CD4-positive, alpha-beta T cell (primary cell): Measurements from ENCODE around the gene CEP57L1. TPM values are rescaled to one million over a fixed set of nuclear protein-coding genes. Genes with fewer than 3 reads are reported as not detected.

Experiments used
- ATAC-seq: fragments of 200-7000 bp; cut with Tn5 transposase; one replicate; pipeline ENCODE4 v1.10.0; 2022; ENCODE audit warnings: mild to moderate bottlenecking; ENCODE audit not compliant: poor library complexity
- CTCF ChIA-PET: fragments of 350-600 bp; sonication (Branson Sonifier 250); formaldehyde crosslinking; loops from one replicate; lab custom pipeline; 2021; ENCODE audit warnings: antibody characterized with exemption, inconsistent platforms; lab: Charles Lee
- POLR2A ChIA-PET: fragments of 350-600 bp; sonication (Branson Sonifier 250); formaldehyde crosslinking; loops from one replicate; lab custom pipeline; 2021; ENCODE audit warnings: antibody characterized with exemption, inconsistent platforms; lab: Charles Lee
- DNase-seq, 14 experiments: peaks; one replicate each; pipeline ENCODE4 v3.0.0-alpha.2; 2013 to 2020; ENCODE audit warnings: mixed read lengths in 2 of 14
- H3K27ac ChIP-seq, 2 donors: one replicate each; pipeline versions ENCODE4 v1.5.1 to v1.7.0; 2013; ENCODE audit warnings: low read length in 2 of 2, low read depth in 1 of 2, mild to moderate bottlenecking in 1 of 2
- H3K27me3 ChIP-seq, 2 experiments: 1 replicate in 1 of 2; 2 replicates in 1 of 2; pipeline versions ENCODE4 v1.6.1 to v1.7.0; 2013; ENCODE audit warnings: low read length in 2 of 2, control low read depth in 1 of 2, mild to moderate bottlenecking in 1 of 2, moderate library complexity in 1 of 2; ENCODE audit not compliant: insufficient read depth in 2 of 2, control insufficient read depth in 1 of 2
- H3K36me3 ChIP-seq: one replicate; pipeline ENCODE4 v1.6.1; 2013; ENCODE audit warnings: low read length, control low read depth; ENCODE audit not compliant: insufficient read depth
- H3K4me1 ChIP-seq: one replicate; pipeline ENCODE4 v1.6.1; 2013; ENCODE audit warnings: low read length, control low read depth; ENCODE audit not compliant: insufficient read depth
- H3K4me3 ChIP-seq: one replicate; pipeline ENCODE4 v1.5.1; 2013; ENCODE audit warnings: mild to moderate bottlenecking, low read length, moderate library complexity
- H3K9me3 ChIP-seq, 2 experiments: 1 replicate in 1 of 2; 2 replicates in 1 of 2; pipeline versions ENCODE4 v1.6.1 to v1.7.0; 2013; ENCODE audit warnings: low read length in 2 of 2, mild to moderate bottlenecking in 2 of 2, control low read depth in 1 of 2, moderate library complexity in 1 of 2; ENCODE audit not compliant: control insufficient read depth in 1 of 2, insufficient read depth in 1 of 2
- H3K27ac Mint-ChIP-seq: one replicate; pipeline ENCODE4 v1.8.0; 2020; ENCODE audit warnings: mixed read lengths
- H3K27me3 Mint-ChIP-seq: one replicate; pipeline ENCODE4 v1.8.0; 2021; ENCODE audit warnings: mixed read lengths
- H3K36me3 Mint-ChIP-seq: one replicate; pipeline ENCODE4 v1.8.0; 2021; ENCODE audit warnings: low read depth, mixed read lengths
- H3K4me1 Mint-ChIP-seq: one replicate; pipeline ENCODE4 v1.8.0; 2021; ENCODE audit warnings: low read depth, mixed read lengths
- H3K4me3 Mint-ChIP-seq: one replicate; pipeline ENCODE4 v1.8.0; 2020; ENCODE audit warnings: mild to moderate bottlenecking, mixed read lengths
- H3K9me3 Mint-ChIP-seq: one replicate; pipeline ENCODE4 v1.8.0; 2020; ENCODE audit warnings: mixed read lengths
- intact Hi-C, 2 experiments: fragments of 100-400 bp; cut with DNase I in 1 of 2; cut with micrococcal nuclease in 1 of 2; formaldehyde crosslinking; loops; one replicate each; pipeline versions ENCODE4 v1.15.1 to v1.9.0; 2023 to 2025; cut with DNase I, micrococcal nuclease
- total RNA-seq, 174 experiments: library from RNA in 2 of 174; stranded (reverse) in 2 of 174; gene quantifications; one replicate each; pipeline ENCODE4 v1.2.3 and lab custom pipeline; 2021 to 2026
- TF ChIP-seq, protein P1 (sequence below): fragments of 200-600 bp; IDR thresholded peaks from one replicate; pipeline ENCODE4 v1.8.0; 2022; ENCODE audit warnings: antibody characterized with exemption, mild to moderate bottlenecking

The CEP57L1 gene
- total RNA-seq, 2 experiments from 2014 or later = 3.8 to 4.8 TPM

DNA sequence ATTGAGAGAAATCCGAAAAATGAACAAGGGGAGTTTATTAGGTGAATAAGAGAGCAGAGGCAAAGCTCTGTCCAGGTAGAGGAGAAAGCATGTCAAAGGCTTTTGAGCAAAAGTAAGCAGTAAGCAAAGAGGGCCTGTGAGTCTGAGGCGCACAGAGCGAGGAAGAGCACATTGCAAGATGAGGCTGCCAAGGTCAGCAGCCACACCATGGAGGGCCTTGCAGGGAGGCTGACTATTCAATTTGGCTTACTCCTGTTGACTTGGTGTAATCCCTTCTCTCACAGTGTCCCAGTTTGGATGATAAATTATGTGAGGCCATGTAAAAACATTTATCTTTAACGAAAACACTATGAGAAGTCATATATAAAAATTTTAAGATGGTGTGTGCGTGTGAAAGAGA lies 33.1 kb upstream of the CEP57L1 start:
- no peaks in the 10 kb centered on the region for H3K27me3 Mint-ChIP-seq
- H3K27me3 ChIP-seq = no peaks in the 10 kb centered on the region
- no peak overlapping the region for H3K4me3 ChIP-seq
- H3K9me3 ChIP-seq = no peaks in the 10 kb centered on the region
- TF ChIP-seq, protein P1, sequence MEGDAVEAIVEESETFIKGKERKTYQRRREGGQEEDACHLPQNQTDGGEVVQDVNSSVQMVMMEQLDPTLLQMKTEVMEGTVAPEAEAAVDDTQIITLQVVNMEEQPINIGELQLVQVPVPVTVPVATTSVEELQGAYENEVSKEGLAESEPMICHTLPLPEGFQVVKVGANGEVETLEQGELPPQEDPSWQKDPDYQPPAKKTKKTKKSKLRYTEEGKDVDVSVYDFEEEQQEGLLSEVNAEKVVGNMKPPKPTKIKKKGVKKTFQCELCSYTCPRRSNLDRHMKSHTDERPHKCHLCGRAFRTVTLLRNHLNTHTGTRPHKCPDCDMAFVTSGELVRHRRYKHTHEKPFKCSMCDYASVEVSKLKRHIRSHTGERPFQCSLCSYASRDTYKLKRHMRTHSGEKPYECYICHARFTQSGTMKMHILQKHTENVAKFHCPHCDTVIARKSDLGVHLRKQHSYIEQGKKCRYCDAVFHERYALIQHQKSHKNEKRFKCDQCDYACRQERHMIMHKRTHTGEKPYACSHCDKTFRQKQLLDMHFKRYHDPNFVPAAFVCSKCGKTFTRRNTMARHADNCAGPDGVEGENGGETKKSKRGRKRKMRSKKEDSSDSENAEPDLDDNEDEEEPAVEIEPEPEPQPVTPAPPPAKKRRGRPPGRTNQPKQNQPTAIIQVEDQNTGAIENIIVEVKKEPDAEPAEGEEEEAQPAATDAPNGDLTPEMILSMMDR = no peak
- no peak overlapping the region for H3K4me3 Mint-ChIP-seq
- H3K27ac Mint-ChIP-seq = no peak overlapping the region
- DNase-seq = no peak
- no peak for ATAC-seq
- intact Hi-C loops = no loop called here
- H3K36me3 Mint-ChIP-seq = no peaks in the 10 kb centered on the region
- no peaks in the 10 kb centered on the region for H3K9me3 Mint-ChIP-seq
- no peak overlapping the region for H3K27ac ChIP-seq
- CTCF ChIA-PET = interaction anchor here (1.0 to 1.7 kb wide), 2 partner anchors 12 to 42 kb away, joined by 3 read pairs; no protein-coding TSS in a partner anchor
- no peaks in the 10 kb centered on the region for H3K36me3 ChIP-seq
- H3K4me1 ChIP-seq = peaks cover 20% of the 10 kb centered on the region
- H3K4me1 Mint-ChIP-seq = peaks cover 73% of the 10 kb centered on the region
- POLR2A ChIA-PET = interaction anchor here (2.7 kb wide), 1 partner anchor 52 kb away, joined by 9 read pairs; no protein-coding TSS in a partner anchor

- no peak overlapping the region for H3K4me3 ChIP-seq
- Mint-ChIP-seq H3K4me3 (no peak overlapping the region), H3K27me3 (no peaks in the 10 kb centered on the region), H3K4me1 (peaks cover 73% of the 10 kb centered on the region), H3K9me3 (no peaks in the 10 kb centered on the region), H3K36me3 (no peaks in the 10 kb centered on the region), H3K27ac (peak overlapping the region; percentile 56)
- H3K4me1 ChIP-seq = peaks cover 21% of the 10 kb centered on the region
- H3K9me3 ChIP-seq = no peaks in the 10 kb centered on the region
- TF ChIP-seq, protein P1 = no peak
- H3K27me3 ChIP-seq = no peaks in the 10 kb centered on the region
- CTCF ChIA-PET = interaction anchor here (1.0 to 1.7 kb wide), 2 partner anchors 13 to 43 kb away, joined by 3 read pairs; no protein-coding TSS in a partner anchor
- POLR2A ChIA-PET = interaction anchor here (2.7 kb wide), 1 partner anchor 53 kb away, joined by 9 read pairs; no protein-coding TSS in a partner anchor
- intact Hi-C loops = no loop called here
- H3K27ac ChIP-seq = no peak overlapping the region
- H3K36me3 ChIP-seq = no peaks in the 10 kb centered on the region
- DNase-seq = peak in 1 of 14 experiments; percentile 28
- ATAC-seq = no peak
These were observed 32.4 kb upstream of the CEP57L1 start for GRCh38 chr6:109062767-109063352.

DNA sequence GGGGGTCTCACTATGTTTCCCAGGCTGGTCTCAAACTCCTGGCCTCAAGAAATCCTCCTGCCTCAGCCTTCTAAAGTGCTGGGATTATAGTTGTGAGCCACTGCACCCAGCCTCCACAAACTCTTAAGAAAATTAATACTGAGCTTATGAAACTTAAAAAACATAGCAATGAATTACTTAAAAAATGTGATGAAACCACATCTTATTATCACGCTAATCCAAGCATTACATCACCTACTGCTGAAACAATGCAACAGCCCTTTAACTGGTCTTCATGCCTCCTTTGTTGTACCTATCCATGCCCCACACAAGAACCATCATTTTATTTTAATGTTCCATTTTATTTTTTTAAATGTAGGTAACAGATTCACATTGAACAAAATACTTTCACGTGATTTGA lies 25.6 kb upstream of the CEP57L1 start:
- intact Hi-C loops = loop anchor here (5.0 to 10.0 kb wide), 2 partner anchors 122 to 155 kb away; no protein-coding TSS in a partner anchor
- TF ChIP-seq, protein P1 = no peak
- no peak overlapping the region for H3K27ac Mint-ChIP-seq
- DNase-seq (no peak), ATAC-seq (no peak)
- no peaks in the 10 kb centered on the region for H3K36me3 Mint-ChIP-seq
- H3K4me1 ChIP-seq = peaks cover 11% of the 10 kb centered on the region
- CTCF ChIA-PET = no interaction called here
- H3K36me3 ChIP-seq = no peaks in the 10 kb centered on the region
- H3K4me1 Mint-ChIP-seq = peaks cover 45% of the 10 kb centered on the region
- H3K9me3 ChIP-seq = no peaks in the 10 kb centered on the region
- POLR2A ChIA-PET = interaction anchor here (1.2 to 2.0 kb wide), 2 partner anchors 25 to 313 kb away, joined by 3 to 6 read pairs; partner anchors contain the start of genes CD164, CEP57L1 and SESN1
- H3K4me3 ChIP-seq = no peak overlapping the region
- H3K9me3 Mint-ChIP-seq = no peaks in the 10 kb centered on the region
- H3K27ac ChIP-seq = no peak overlapping the region
- no peaks in the 10 kb centered on the region for H3K27me3 Mint-ChIP-seq
- H3K4me3 Mint-ChIP-seq = no peak overlapping the region
- H3K27me3 ChIP-seq = no peaks in the 10 kb centered on the region
